Fibroblast of skin of scalp (primary cell): ENCODE results near the gene ASB1.

ENCODE experiments used
- DNase-seq: peaks from one replicate; pipeline ENCODE4 v3.0.0-alpha.2; 2013

Gene ASB1

DNA sequence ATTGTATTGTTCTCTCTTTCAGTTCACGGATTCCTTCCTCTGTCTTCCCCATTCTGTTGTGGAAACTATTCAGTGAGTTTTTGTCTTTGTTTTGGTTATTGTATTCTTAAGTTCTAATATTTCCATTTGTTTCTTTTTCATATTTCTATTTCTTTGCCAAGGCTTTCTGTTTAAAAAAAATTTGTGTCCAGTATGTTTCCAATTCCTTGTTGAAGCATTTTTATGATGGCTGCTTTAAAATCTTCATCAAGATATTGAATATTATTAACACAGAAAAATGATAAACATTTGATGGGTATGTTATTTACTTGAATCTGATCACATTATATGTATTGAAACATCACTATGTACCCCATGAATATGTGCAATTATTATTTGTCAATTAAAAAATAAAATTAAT, 42.4 kb downstream of the ASB1 start:
- no peak for DNase-seq

DNA sequence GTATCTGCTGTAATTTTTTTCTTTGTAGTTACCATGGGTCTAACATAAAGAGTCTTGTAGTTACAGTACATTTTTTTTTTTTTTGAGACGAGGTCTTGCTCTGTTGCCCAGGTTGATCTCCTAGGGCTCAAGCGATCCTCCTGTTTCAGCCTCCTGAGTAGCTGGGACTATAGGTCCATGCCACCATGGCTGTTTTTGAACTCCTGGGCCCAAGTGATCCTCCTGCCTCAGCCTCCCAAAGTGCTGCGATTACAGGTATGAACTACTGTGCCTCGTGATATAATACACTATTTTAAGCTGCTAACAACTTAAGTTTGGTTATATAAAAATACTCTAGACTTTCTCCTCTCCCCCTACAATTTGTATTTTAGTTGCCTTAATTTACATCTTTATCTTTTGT, 46.3 kb downstream of the ASB1 start:
- DNase-seq, result no peak

DNA sequence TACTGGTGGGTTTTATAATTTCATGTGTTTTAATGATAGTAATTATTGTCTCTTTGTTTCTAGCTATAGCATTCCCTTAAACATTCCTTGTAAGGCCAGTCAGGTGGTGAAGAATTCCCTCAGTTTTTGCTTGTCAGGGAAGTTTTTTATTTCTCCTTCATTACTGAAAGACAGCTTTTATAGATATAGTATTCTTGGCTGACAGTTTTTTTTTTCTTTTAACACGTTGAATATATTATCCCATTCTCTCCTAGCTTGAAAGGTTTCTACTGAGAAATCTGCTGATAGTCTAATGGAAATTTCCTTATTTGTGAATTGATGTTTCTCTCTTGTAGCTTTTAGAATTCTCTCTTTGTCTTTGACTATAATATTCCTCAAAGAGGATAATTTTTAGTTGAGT, 46.8 kb downstream of the ASB1 start:
- DNase-seq, result no peak

DNA sequence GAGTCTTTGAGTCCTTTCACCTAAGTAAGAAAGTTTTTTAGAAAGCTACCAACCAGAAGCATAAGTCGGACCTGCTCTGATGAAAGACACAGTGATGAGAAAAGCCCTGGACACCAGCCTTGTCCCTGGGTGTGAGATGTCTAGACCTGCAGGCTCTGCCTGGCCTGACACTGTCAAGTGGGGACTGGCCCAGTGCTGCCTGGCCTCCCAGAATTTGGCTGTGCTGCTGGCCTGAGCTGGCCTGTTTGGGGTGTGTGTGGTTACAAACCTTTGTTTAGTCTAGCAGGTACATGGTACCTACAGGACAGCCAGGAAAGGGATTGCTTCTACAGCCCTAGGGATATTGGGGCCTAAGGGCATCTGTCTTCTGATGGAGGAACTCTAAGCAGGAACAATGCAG, 48.3 kb downstream of the ASB1 start:
- no peak for DNase-seq

DNA sequence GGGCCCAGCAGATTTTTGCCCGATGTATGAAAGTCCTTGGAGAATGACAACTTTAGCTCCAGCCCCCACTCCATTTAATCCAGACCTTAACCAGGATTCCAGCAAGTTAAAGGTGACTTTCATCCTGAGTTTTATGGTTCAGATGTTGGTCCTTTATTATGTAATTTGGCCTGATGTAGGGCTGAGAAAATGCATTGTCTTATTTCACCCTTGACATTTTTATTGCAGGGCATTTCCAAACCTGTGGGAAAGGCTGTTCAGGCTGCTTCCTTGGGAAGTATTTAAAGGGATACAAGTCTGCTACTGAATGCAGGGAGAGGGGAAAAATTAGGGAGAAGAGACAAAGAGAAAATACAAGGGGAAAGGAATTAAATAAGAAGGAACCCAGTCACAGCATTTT, 48.8 kb downstream of the ASB1 start:
- no peak for DNase-seq

DNA sequence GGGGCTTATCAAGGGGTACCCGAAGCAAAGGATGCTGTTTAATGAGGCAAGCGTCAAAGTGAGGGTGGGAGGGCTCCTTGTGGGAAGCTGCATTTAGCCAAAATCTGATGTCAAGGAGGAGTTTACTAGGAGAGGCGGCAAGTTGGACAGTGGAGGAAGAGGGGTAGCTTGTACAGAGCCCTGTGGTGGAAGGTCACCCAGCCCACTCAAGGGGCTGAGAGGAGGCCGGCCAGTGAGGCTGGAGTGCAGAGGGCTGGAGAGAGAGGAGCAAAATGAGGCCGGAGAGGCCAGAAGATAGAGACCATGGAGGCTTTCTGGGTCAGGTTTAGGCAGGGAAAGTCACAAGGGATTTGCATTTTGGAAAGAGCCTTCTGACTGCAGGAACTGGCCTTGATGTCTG, 49.5 kb downstream of the ASB1 start:
- DNase-seq, result no peak

DNA sequence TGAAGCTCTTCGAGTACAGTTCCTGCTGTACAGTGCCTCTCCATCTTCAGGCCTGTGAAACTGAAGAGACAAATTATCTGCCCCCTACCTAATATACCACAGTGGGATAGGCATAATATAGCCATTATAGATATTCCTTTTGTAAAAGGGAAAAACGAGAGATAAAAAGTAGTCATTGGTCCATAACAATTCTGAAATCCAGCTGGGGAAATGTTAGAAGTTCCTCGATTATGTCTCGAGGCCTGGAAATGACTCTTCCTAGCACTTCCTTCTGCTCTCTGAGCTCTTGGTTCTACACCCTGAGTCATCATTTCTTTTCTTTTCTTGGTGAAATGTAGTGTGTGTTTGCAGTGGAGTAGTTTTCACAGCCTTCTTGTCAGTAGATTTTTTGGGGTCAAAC, 51.5 kb downstream of the ASB1 start:
- DNase-seq, result no peak

DNA sequence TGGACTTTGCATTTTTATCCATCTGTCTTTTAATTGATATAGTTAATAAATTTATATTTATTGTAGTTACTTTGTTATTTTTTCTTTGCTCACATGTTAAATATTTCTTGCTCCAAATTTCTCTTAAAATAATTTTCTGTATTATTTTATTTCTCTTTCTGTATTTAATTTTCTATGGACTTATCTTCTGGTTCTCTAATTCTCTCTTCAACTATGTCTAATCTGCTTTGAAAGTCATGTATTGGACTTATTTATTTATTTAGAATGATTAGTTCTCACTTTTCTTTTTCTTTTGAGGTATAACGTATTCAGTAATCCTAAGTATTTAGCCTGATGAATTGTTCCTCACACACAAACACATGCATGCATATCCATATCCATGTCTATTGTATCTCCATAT, 53.1 kb downstream of the ASB1 start:
- DNase-seq, result no peak

DNA sequence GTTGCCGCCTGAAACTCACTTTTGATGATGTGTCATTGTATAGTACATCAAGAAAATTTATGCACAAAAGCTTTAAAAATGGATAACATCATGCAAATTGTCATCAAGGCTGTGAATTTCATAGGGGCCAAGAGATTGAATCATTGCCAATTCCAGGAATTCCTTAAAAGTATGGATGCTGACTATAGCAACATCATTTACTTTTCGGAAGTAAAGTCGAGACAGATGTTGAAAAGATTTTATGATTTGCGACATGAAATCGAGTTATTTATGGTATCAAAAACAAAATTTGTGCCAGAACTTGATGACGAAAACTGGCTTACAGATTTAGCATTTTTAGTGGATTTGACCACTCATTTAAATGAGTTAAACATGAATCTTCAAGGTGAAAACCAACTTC, 56.3 kb downstream of the ASB1 start:
- no peak for DNase-seq

DNA sequence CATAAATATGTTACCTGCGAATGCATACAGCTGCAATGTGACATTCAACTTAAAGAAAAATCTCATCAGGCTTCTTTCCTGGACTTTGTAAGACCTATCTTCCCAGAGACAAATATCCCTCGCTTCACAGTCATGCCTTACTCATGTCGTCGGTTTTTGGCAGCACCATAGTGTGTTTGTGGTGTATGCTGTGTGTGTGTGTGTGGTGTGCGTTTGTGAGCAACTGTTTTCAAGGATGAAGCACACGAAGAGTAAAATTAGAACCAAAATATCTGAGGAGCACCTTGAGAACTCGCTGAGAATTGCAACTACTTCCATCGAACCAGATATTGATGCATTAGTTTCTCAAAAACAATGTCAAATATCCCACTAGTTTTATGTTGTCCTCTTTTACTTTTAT, 56.9 kb downstream of the ASB1 start:
- DNase-seq, result no peak

DNA sequence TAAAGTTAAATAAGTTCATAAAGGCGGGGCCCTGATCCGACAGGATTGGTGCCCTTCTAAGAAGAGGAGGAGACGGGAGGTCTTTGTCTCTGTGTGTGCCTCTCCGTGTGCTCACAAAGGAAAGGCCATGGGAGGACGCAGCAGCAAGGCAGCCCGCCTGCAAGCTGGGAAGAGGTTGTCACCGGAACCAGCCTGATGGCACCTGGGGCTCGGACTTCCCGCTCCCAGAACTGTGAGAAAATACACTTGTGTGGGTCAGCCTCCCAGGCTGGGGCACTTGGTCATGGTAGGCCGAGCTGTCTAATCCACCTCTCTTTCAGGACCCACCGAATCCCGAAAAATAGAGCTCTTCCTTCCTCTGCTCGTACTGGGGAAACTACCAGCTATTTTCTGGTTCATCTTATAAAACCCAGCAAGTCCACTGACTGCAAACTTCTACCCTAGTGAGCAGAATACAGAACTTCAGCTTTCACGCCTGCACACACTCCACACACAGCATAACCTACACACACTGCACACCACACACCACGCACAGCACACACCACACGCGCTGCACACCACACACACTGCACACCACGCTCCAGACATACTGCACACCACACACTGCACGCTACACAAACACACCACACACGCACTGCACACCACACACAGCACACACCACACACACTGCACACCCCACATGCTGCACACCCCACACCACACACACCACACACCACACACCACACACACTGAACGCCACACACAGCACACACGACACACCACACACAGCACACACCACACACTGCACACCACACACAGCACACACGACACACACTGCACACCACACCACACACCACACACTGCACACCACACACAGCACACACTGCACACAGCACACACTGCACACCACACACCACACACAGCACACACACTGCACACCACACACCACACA, 58.1 kb downstream of the ASB1 start:
- DNase-seq, result no peak

DNA sequence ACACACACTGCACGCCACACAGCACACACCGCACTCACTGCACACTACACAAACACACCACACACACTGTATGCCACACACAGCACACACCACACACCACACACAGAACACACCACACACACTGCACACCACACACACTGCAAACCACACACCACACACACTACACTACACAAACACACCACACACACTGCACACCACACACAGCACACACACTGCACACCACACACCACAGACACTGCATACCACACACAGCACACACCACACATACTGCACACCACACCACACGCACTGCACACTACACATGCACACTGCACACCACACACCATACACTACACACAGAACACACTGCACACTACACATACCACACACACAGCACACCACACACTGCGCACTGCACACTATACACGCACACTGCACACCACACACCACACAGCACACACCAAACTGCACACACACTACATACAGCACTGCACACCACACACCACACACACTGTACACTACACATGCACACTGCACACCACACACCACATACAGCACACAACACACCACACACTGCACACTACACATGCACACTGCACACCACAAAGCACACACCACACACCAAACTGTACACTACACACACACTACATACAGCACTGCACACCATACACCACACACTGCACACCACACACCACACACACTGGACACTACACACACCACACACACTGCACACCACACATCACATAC, 59.6 kb downstream of the ASB1 start:
- DNase-seq, result no peak

DNA sequence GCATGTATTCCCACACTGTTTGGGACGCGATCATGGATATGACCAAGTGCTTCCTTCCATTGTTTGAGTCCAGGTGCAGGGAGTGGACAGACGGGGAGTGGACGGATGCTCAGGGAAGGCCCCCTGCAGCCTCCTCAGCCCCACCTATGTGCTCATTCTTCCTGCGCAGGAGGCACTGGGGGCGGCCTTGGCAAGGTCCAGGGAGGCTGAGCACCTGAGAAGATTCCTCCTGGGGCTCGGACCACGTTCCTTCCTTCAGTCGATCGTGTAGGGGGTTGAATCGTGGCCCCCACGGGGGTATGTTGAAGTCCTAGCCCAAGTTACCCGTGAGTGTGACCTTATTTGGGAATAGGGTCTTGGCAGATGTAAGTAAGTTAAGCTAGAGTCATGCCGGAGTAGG, 60.4 kb downstream of the ASB1 start:
- no peak for DNase-seq

DNA sequence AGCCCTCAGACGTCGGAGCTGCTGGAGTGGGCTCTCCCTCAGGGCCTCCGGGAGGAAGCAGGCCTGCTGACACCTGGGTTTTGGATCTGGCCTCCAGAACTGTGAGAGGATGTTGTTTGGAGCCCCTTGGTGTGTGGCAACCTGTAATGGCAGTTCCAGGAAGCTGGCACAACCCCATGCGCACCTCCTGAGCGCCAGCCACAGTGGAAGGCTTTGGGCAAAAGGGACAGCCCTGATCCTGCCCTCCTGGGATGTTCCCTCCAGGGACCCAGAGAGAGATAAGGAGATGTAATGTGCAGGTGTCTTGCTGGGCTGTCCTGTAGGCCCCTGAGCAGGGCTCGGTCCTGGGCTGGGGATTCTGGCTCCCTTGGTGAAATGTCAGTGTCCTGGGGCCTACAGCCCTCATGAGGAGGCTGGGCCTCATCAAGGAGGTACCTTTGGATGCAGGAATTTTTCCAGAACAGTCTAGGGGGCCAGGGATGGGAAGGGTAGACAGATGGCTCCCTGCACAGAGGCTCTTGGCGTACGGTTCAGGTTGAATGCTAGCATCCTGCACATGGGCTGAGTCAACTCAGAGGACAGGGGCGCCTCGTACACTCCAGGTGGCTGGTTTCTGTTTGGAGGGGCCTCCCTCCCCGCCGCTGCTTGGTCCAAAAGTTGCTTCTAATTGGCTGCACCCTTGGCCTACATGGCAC, 61.1 kb downstream of the ASB1 start:
- DNase-seq, result no peak

DNA sequence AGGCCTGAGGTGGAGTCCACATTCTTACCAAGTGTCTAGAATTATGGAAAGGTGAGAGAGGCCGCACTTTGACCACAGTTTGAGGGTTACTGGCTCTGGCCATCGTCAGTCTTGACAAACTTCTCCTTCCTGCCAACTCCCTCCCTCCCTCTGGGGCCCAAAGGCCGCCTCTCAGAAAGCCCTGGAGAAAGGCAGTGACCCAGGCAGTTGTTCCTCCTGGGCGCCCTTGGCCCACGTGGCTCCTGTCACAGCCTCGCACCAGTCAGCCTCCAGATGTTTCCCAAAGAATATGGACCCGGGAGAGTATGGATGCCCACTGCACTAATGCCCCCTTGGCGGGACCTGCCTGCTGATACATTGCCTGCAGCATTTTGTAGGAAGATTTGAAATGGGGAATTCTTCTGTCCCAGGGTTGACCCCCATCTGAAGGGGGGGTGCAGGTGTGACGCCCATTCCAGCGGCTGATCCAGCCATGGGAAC, 61.7 kb downstream of the ASB1 start:
- DNase-seq, result no peak

DNA sequence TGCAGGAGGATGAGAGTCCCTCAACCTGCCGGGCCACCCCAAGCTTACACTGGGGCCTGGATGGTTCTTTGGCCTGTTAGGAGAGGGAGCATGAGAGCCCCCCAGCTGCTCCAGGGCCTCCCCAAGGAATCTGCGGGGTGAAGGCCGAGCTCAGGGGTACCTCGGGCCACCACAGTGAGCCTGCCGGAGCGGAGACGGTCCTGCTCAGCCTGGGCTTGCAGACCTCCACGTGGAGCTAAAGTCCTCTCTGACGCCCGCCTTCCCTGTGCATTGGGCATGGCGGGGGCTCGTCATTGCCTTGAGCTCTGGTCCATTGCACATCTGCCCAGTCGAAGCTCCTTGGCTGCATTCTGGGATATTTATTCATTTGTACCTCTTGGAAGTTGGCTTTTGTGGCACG, 62.7 kb downstream of the ASB1 start:
- DNase-seq, result no peak

DNA sequence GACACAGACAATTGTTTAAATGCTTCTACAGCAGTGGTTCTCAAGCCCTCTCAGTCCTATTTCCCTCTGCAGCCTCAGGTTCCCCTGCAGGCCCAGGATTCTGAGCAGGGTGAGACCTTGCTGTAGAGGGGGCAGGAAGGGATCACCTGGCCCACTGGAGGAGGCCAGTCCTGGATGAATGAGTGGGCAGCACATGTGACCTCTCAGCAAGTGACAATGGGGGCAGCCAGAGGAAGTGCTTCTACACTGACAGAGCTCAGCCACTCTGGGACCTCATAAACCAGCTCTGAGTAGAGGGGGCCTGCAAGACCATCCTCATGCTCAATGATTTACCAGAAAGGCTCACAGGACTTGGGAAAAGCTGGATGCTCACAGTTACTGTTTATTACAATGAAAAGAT, 63.2 kb downstream of the ASB1 start:
- no peak for DNase-seq

DNA sequence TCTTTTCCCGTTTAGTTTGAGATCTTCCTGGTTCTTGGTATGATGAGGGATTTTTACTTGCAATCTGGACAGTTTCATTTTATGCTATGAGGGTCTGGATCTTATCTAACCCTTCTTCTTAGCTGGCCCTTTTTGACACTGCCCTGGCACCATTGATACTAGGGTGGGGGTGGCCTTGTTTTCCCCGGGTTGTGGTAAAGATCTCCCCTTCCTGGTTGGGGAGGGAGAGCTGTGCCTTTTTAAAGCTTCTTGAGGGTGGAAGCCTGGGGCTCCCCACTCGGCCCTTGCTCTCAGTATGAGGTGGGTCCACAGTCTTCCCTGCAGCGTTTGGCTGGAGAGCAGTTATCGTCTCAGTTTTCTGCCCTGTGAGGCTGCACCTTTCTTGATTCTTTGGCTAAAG, 66.1 kb downstream of the ASB1 start:
- DNase-seq, result no peak

DNA sequence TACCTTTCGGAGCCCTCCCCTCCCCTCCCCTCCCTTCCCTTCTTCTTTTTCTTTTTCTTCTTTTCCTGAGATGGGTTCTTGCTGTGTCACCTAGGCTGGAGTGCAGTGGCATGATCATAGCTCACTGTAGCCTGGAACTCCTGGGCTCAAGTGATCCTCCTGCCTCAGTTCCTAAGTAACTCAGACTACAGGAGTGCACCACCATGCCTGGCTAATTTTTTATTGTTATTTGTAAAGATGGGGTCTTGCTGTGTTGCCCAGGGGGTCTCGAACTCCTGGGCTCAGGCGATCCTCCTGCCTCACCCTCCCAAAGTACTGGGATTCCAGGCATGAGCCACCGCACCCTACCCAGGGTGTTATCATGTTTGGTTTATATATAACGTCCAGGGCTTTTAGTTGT, 66.7 kb downstream of the ASB1 start:
- DNase-seq, result no peak

DNA sequence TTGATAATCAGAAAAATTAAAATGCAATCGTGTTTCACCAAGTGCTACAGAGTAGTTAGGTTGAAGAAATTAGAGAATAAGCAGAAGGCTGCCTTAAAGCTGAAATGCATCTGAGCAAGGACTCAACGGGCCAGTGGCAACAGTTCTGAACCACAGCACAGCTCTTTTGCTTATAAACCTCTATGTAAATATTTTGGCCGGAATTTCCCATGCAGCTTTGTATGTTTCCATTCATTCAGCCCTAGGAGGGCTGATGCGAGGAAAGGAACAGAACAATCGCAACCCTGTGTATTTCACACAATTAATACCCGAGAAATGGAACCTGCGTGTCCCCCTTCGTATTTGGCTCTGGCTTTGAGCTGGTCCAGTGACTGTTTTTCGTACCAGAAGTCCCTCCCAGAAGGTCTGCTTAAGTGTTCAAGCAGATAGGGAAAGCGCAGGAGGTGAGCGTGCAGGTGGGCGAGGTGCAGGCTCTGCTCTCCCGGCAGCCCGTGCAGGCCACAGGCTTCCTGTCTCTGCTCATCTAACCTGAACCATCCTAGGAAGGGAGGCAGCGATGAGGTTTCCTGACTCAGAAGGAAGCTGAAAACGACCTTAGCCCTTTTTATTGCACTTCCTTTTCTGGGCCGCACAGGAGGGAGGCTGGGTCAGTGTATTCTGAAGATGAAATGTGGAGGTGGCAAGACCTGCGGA, 67.3 kb downstream of the ASB1 start:
- DNase-seq, result no peak

DNA sequence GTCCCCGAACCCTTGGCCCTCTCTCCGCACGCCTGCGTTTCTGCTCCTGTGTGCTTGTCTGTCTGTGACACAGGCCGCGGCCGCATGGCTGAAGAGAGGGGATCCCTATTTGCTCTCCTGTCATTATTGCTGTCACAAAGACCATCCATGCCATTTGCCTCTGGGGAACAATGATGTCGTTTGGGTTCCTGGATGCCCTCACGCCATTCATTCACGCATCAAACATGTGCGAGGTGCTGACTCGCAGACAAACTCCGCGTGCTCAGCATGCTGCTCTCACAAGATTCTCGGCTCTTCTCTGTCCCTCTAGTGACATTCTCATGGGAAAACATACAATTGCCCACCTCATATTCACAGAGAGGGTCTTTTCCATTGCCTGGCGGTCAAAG, 67.8 kb downstream of the ASB1 start:
- no peak for DNase-seq

DNA sequence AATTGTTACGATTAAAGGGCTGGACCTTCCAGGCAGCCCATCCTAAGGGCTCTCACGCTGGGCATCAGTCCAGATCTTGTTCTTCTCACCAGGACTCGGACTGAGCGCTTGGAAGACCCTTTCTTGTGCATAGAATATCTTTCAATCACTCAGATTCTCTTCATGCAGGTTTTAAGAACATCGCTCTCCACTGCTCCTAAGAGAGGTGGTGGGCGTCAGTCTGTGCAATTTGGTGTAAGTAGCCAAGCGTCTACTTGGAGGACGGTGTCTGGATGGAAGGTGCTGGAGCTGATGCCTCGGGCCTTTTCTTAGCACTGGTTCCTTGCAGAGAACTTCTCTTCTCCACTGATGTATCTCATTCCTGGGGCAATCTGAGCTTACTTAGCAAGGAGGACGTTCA, 68.7 kb downstream of the ASB1 start:
- DNase-seq, result no peak
